Cardiac fibroblast (primary cell): ENCODE data around the gene FRMD4A.

ENCODE experiments used
- DNase-seq, 2 donors: peaks; one replicate each; pipeline versions ENCODE4 v3.0.0 to v3.0.0-alpha.2; 2010; ENCODE audit warnings: low read depth in 2 of 2
- H3K4me3 ChIP-seq, 2 donors: replicated peaks in 1 of 2; 1 replicate in 1 of 2; 2 replicates in 1 of 2; pipeline ENCODE4 v1.5.1; 2011; ENCODE audit warnings: low read depth in 2 of 2, low read length in 2 of 2, mild to moderate bottlenecking in 2 of 2, moderate library complexity in 1 of 2
- CTCF ChIP-seq: IDR thresholded peaks from one replicate; pipeline ENCODE4 v1.5.1; 2011; ENCODE audit warnings: low read depth, mild to moderate bottlenecking, low read length, inconsistent platforms

FRMD4A gene

DNA sequence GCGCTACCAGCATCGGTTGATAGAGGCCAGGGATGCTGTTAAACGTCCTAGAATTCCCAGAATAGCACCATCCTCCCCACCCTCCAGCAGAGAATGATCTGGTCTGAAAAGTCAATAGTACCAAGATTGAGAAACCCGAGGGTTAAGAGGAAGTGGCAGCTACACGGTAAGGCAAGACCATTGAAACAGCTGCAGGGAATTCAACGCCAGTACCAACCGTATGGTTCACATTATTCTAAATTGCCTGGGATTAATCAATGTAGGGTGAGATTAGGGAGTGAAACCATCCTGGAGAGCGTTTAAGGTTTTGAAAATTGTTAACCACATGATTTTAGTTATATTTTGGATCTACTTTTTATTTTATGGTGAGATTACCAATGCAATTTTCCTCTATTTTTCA, 391.8 kb downstream of the FRMD4A start:
- no peak for DNase-seq
- H3K4me3 ChIP-seq = no peak overlapping the region
- no peak for TF ChIP-seq CTCF

DNA sequence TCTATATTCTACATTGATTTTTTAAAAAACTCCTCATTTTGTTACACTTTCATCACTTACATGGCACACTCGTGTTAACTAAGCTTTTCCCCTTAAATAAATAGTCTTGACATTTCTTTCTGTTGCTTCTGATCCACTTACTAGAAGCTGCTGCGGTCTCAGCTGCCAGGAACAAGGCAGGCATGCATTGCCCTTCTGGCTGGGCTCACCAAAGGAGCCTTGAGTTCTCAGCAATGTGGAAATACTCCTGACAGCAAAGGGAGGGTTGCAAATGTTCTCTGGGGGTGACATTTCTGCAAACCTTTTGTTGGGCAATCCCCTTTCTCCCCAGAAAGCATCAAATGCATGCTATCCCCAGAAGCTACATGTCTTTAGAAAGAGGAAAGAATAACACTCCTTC, 393.9 kb downstream of the FRMD4A start:
- H3K4me3 ChIP-seq = no peak overlapping the region
- DNase-seq = no peak
- no peak for TF ChIP-seq CTCF

DNA sequence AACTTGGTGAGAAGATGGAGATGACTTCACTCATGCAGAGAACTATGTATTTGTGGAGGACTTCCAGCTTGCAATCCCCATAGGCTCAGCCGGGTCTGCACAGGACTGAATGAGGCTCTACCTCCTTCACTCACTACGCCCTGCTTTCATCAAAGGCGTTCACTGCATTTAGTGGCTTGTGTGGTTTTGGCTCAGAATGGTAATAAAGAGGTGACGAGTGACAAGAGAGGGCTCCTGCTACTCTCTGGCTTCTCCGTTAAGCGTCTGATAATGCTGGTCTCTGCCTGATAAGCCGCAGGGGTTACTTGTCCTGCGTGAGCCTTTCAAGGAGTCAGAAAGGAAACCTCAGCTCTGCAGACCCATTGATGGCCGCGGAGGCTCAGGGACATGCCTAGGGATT, 400.6 kb downstream of the FRMD4A start:
- DNase-seq = peak in 1 of 2 donors; percentile 68
- TF ChIP-seq CTCF = no peak
- H3K4me3 ChIP-seq = no peak overlapping the region

DNA sequence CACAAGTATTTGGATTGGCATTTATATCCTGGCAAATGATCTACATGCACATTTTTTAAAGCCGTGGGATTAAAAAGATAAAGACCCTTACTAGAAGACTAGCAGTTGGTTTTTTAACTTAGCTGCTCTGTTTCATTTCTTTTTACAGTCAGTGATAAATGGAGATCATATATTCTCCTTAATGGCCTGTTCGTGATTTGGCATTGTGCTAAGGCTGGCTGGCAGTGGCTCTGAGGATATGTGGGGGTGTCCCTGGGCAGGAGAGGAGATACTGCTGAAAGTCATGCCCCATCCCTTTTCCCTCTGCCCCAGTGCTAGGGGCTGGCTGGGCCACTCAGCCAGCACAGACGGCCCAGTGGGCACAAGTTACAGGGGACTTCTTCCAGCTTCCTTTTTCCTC, 402.3 kb downstream of the FRMD4A start:
- DNase-seq = no peak
- no peak for TF ChIP-seq CTCF
- no peak overlapping the region for H3K4me3 ChIP-seq

DNA sequence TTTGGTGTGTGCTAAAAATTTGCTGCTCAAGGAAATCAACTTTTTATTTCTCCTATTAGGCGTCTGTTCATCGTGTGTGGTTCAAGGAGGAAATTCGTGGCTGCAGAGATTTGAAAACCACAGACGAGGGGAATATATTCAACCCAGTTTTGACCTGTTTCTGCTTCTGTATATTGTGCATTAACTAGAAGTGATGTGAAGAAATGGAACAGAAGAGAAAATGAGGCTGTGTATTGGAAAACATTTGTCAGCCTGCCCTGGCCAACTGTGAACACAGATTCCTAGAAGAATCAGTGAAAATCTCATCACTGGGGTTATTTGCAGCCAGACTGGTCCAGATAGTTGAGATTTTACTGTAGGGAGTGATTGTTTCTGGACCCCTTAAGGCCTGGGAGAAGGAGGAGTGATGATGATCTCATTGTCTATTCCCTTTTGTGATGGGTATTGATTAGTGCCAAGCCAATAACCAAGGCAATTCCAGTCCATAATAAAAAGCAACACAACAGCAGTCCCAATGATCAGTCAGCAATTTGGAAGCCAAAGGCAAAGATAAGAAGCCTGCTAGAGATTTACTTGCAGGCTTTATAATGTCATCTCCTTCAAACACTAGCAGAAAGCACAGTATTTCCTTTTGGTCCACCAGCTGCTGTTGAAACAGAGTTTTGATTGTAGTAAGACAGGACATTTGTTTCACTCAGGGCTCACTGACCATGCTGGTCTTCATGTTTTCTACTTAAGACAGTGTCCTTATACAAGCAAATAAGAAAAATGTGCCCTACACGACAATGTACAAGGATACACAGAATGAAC, 404.5 kb downstream of the FRMD4A start:
- no peak overlapping the region for H3K4me3 ChIP-seq
- no peak for TF ChIP-seq CTCF
- no peak for DNase-seq

- peak; percentile 87 to 99 for DNase-seq
- no peak for TF ChIP-seq CTCF
Measured at GRCh38 chr10:13924040-13924725, 406.5 kb downstream of the FRMD4A start.

More at GRCh38 chr10:13924040-13924725, 406.5 kb downstream of the FRMD4A start:
- no peak overlapping the region for H3K4me3 ChIP-seq
